K562 (cell line): Measurements from ENCODE around the gene TRPC5OS. TPM values are rescaled to one million over a fixed set of nuclear protein-coding genes. Genes with fewer than 3 reads are reported as not detected.

Source experiments
- ATAC-seq: fragments of 200-7000 bp; cut with Tn5 transposase; 3 replicates; pipeline ENCODE4 v1.9.1; 2020; ENCODE audit warnings: moderate library complexity
- BruUV-seq: library from RNA; stranded (reverse); fragments of 400-500 nt; replicated peaks from 2 replicates; lab custom pipeline; 2021; lab: Mats Ljungman, UMichigan
- CTCF ChIA-PET: fragments of 300-600 bp; formaldehyde crosslinking; extraction: SDS; loops from one replicate; lab custom pipeline; 2021; ENCODE audit warnings: low intra/inter-chr PET ratio; lab: Yijun Ruan, JAX
- POLR2A ChIA-PET: fragments of 300-600, 350-650 bp; sonication (Branson Sonifier 250); formaldehyde crosslinking; extraction: SDS; loops from one replicate; lab custom pipeline; 2021; ENCODE audit warnings: antibody characterized with exemption, inconsistent platforms; lab: Yijun Ruan, JAX
- DNase-seq, 4 experiments: peaks; one replicate each; pipeline versions ENCODE4 v3.0.0 to v3.0.0-alpha.2; 2011 to 2018; ENCODE audit warnings: low spot score in 3 of 4, mixed read lengths in 3 of 4; ENCODE audit errors: extremely low read depth in 1 of 4
- FAIRE-seq: peaks from 2 replicates; lab custom pipeline; 2011; peaks lifted over from hg19 to GRCh38; lab: Jason Lieb, UNC
- H2AFZ ChIP-seq: 2 replicates; pipeline ENCODE4 v1.6.0; 2011; ENCODE audit warnings: low read depth, low read length, control low read depth, inconsistent platforms
- H3K27ac ChIP-seq: fragments of 200-600 bp; 3 replicates; pipeline ENCODE4 v1.8.0; 2011; ENCODE audit warnings: low read depth, mild to moderate bottlenecking, control low read depth, inconsistent platforms, low read length, moderate library complexity, mixed read lengths; ENCODE audit errors: extremely low read depth
- H3K27me3 ChIP-seq, 2 experiments: fragments of 300-600 bp in 1 of 2; 2 replicates in 1 of 2; 3 replicates in 1 of 2; pipeline versions ENCODE4 v1.6.0 to v1.8.0; 2011; ENCODE audit warnings: inconsistent platforms in 2 of 2, low read length in 2 of 2, mild to moderate bottlenecking in 1 of 2, mixed read lengths in 1 of 2, moderate library complexity in 1 of 2; ENCODE audit not compliant: control insufficient read depth in 2 of 2, insufficient read depth in 2 of 2
- H3K36me3 ChIP-seq: fragments of 300-600 bp; 3 replicates; pipeline ENCODE4 v1.8.0; 2011; ENCODE audit warnings: mild to moderate bottlenecking, low read length, inconsistent platforms; ENCODE audit not compliant: control insufficient read depth, insufficient read depth
- H3K4me1 ChIP-seq, 2 experiments: fragments of 200-600 bp in 1 of 2; replicated peaks in 1 of 2; 2 replicates in 1 of 2; 3 replicates in 1 of 2; pipeline versions ENCODE4 v1.5.1 to v1.8.0; 2011; ENCODE audit warnings: inconsistent platforms in 2 of 2, low read length in 2 of 2, mild to moderate bottlenecking in 1 of 2, mixed read lengths in 1 of 2, moderate library complexity in 1 of 2; ENCODE audit not compliant: control insufficient read depth in 2 of 2, insufficient read depth in 2 of 2
- H3K4me2 ChIP-seq: 2 replicates; pipeline ENCODE4 v1.6.1; 2011; ENCODE audit warnings: low read length, control low read depth, inconsistent platforms, mixed read lengths; ENCODE audit not compliant: insufficient read depth
- H3K4me3 ChIP-seq: fragments of 200-600 bp; sonication (generic), shearing (Covaris generic); 2 replicates; pipeline ENCODE4 v1.5.1; 2016; ENCODE audit warnings: control low read depth, inconsistent platforms
- H3K79me2 ChIP-seq: fragments of 200-600 bp; 3 replicates; pipeline ENCODE4 v1.8.0; 2011; ENCODE audit warnings: low read length, inconsistent platforms; ENCODE audit not compliant: control insufficient read depth, insufficient read depth
- H3K9ac ChIP-seq, 2 experiments: 2 replicates each; pipeline versions ENCODE4 v1.6.0 to v1.6.1; 2011; ENCODE audit warnings: low read depth in 2 of 2, low read length in 2 of 2, control low read depth in 1 of 2, inconsistent platforms in 1 of 2, mild to moderate bottlenecking in 1 of 2, mixed read lengths in 1 of 2; ENCODE audit not compliant: insufficient read depth in 1 of 2
- H3K9me1 ChIP-seq: one replicate; pipeline ENCODE4 v1.6.0; 2011; ENCODE audit warnings: inconsistent platforms, mild to moderate bottlenecking, low read length, moderate library complexity; ENCODE audit not compliant: control insufficient read depth, insufficient read depth
- H3K9me3 ChIP-seq: replicated peaks from 2 replicates; pipeline ENCODE4 v1.5.1; 2011; ENCODE audit warnings: low read depth, low read length, inconsistent platforms; ENCODE audit not compliant: control insufficient read depth, insufficient read depth
- H4K20me1 ChIP-seq: replicated peaks from 2 replicates; pipeline ENCODE4 v1.6.1; 2011; ENCODE audit warnings: low read length, inconsistent platforms, mixed read lengths; ENCODE audit not compliant: control insufficient read depth, insufficient read depth
- EWSR1 ChIP-seq: fragments of 450-650 bp; IDR thresholded peaks from 2 replicates; pipeline ENCODE4 v1.6.1; 2018; ENCODE audit warnings: borderline replicate concordance, mild to moderate bottlenecking, low read depth, moderate library complexity; ENCODE audit not compliant: partially characterized antibody
- JUND ChIP-seq, 2 experiments: IDR thresholded peaks; 2 replicates in 1 of 2; 3 replicates in 1 of 2; pipeline ENCODE4 v1.6.1; 2011; ENCODE audit warnings: borderline replicate concordance in 2 of 2, low read depth in 2 of 2, low read length in 2 of 2, improper control_type of control experiment in 1 of 2, missing biosample characterization in 1 of 2, missing genetic modification characterization in 1 of 2, missing genetic modification reagents in 1 of 2
- NR1H2 ChIP-seq: sonication (generic); formaldehyde crosslinking; IDR thresholded peaks from 2 replicates; pipeline ENCODE4 v1.4.0; 2020; ENCODE audit warnings: mild to moderate bottlenecking, missing genetic modification reagents
- NUFIP1 ChIP-seq: fragments of 450-650 bp; IDR thresholded peaks from 2 replicates; pipeline ENCODE4 v1.6.1; 2018; ENCODE audit not compliant: partially characterized antibody
- PHTF2 ChIP-seq: fragments of 250-450 bp; sonication (Bioruptor Pico); IDR thresholded peaks from 2 replicates; pipeline ENCODE4 v1.5.0; 2021; ENCODE audit warnings: mild to moderate bottlenecking
- POLR3A ChIP-seq: IDR thresholded peaks from 2 replicates; pipeline ENCODE4 v1.6.1; 2011; ENCODE audit warnings: borderline replicate concordance, mild to moderate bottlenecking, moderate library complexity; ENCODE audit not compliant: insufficient read length, insufficient read depth; ENCODE audit errors: extremely low read depth
- SIN3B ChIP-seq: fragments of 450-650 bp; IDR thresholded peaks from 2 replicates; pipeline ENCODE4 v1.6.1; 2017; ENCODE audit warnings: low read depth, mild to moderate bottlenecking, moderate library complexity
- TEAD2 ChIP-seq: fragments of 450-650 bp; IDR thresholded peaks from 2 replicates; pipeline ENCODE4 v1.6.1; 2016; ENCODE audit warnings: missing genetic modification characterization, control low read depth, missing compliant biosample characterization
- ZBTB1 ChIP-seq: sonication (generic); formaldehyde crosslinking; IDR thresholded peaks from 2 replicates; pipeline ENCODE4 v1.8.1; 2023; ENCODE audit warnings: missing genetic modification reagents, low read depth, mild to moderate bottlenecking, borderline replicate concordance
- ZNF3 ChIP-seq: fragments of 250-450 bp; sonication (Bioruptor Pico); IDR thresholded peaks from 2 replicates; pipeline ENCODE4 v1.5.0; 2021; ENCODE audit warnings: mild to moderate bottlenecking, moderate library complexity
- WGBS: fragments of 100-300 bp; shearing (Covaris generic); methylation state at CpG from one replicate; pipeline ENCODE4 v1.1.6; 2016; ENCODE audit warnings: low coverage, mixed read lengths; ENCODE audit not compliant: insufficient coverage; ENCODE audit errors: missing lambda C conversion rate; 5-methylcytosine and 5-hydroxymethylcytosine counted together
- in situ Hi-C: fragments of 300-500 bp; cut with MboI; formaldehyde crosslinking; loops from 4 replicates; pipeline ENCODE4 v1.15.0; 2018; ENCODE audit warnings: inconsistent platforms, mixed read lengths
- intact Hi-C: fragments of 100-400 bp; cut with micrococcal nuclease; formaldehyde crosslinking; loops from 2 replicates; pipeline ENCODE4 v1.14.2; 2022
- polyA plus RNA-seq, 8 experiments: library from polyadenylated mRNA; depleted of rRNA in 4 of 8; stranded (reverse) in 5 of 8; unstranded in 3 of 8; fragments of >200 nt; fragmentation: Nextera tagmentation in 2 of 8; fragmentation: Illumina TruSeq in 1 of 8; extraction: Ambion mirVana in 2 of 8; extraction: Trizol in 1 of 8; gene quantifications; 2 replicates each; pipeline versions ENCODE4 v1.2.1 to v1.2.3, GENCODE V29; 2011 to 2014; ENCODE audit warnings: inconsistent platforms in 1 of 8, missing spikeins in 1 of 8
- total RNA-seq, 7 experiments: library from RNA; depleted of rRNA in 6 of 7; stranded (reverse); fragments of >200 nt in 6 of 7; fragmentation: Illumina TruSeq in 2 of 7; extraction: Trizol in 2 of 7; gene quantifications; 2 replicates each; pipeline versions ENCODE4 v1.2.1 to v1.2.3, GENCODE V29; 2011 to 2021; ENCODE audit warnings: low replicate concordance in 1 of 7
- TF ChIP-seq, protein P1 (sequence below): fragments of 250-450 bp; sonication (Bioruptor Pico); IDR thresholded peaks from 2 replicates; pipeline ENCODE4 v1.5.0; 2022; ENCODE audit warnings: mild to moderate bottlenecking
- TF ChIP-seq, protein P2 (sequence below): fragments of 250-450 bp; sonication (Bioruptor Pico); IDR thresholded peaks from 2 replicates; pipeline ENCODE4 v1.5.0; 2021; ENCODE audit warnings: mild to moderate bottlenecking, borderline replicate concordance
- TF ChIP-seq, protein P3 (sequence below): sonication (generic); formaldehyde crosslinking; IDR thresholded peaks from 2 replicates; pipeline ENCODE4 v1.8.0; 2023; ENCODE audit warnings: mild to moderate bottlenecking, missing genetic modification reagents

TRPC5OS gene
- total and polyA plus RNA-seq, 9 of the 15 experiments (the other 6 are each of a cell fraction or from before 2014, with no cell fraction given), result not detected

DNA sequence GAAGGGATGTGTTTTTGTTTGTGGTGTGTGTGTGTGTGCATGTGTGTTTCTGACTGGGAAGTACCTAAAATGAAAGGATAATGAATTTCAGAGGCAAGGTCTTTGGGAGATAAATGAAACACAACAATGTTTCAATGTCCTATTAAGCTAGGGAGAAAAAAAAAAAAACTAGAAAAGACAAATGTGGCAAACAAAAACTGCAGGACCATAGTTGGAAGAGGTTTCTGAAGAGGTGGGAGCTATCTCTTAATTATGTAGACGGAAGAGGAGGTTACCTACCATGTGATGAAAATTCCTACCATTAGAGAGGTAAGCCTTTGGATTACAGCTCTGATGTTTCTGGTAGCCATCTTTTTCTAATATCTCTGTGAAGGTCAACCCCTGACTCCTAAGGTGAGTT is at the start of gene TRPC5OS (continued):
- TF ChIP-seq, protein P1, sequence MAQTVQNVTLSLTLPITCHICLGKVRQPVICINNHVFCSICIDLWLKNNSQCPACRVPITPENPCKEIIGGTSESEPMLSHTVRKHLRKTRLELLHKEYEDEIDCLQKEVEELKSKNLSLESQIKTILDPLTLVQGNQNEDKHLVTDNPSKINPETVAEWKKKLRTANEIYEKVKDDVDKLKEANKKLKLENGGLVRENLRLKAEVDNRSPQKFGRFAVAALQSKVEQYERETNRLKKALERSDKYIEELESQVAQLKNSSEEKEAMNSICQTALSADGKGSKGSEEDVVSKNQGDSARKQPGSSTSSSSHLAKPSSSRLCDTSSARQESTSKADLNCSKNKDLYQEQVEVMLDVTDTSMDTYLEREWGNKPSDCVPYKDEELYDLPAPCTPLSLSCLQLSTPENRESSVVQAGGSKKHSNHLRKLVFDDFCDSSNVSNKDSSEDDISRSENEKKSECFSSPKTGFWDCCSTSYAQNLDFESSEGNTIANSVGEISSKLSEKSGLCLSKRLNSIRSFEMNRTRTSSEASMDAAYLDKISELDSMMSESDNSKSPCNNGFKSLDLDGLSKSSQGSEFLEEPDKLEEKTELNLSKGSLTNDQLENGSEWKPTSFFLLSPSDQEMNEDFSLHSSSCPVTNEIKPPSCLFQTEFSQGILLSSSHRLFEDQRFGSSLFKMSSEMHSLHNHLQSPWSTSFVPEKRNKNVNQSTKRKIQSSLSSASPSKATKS (CRISPR knock-in tag), result no peak
- TF ChIP-seq TEAD2 (tag) (no peak), POLR3A (no peak)
- TF ChIP-seq, protein P2, sequence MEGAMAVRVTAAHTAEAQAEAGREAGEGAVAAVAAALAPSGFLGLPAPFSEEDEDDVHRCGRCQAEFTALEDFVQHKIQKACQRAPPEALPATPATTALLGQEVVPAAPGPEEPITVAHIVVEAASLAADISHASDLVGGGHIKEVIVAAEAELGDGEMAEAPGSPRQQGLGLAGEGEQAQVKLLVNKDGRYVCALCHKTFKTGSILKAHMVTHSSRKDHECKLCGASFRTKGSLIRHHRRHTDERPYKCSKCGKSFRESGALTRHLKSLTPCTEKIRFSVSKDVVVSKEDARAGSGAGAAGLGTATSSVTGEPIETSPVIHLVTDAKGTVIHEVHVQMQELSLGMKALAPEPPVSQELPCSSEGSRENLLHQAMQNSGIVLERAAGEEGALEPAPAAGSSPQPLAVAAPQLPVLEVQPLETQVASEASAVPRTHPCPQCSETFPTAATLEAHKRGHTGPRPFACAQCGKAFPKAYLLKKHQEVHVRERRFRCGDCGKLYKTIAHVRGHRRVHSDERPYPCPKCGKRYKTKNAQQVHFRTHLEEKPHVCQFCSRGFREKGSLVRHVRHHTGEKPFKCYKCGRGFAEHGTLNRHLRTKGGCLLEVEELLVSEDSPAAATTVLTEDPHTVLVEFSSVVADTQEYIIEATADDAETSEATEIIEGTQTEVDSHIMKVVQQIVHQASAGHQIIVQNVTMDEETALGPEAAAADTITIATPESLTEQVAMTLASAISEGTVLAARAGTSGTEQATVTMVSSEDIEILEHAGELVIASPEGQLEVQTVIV (CRISPR knock-in tag), result no peak

DNA sequence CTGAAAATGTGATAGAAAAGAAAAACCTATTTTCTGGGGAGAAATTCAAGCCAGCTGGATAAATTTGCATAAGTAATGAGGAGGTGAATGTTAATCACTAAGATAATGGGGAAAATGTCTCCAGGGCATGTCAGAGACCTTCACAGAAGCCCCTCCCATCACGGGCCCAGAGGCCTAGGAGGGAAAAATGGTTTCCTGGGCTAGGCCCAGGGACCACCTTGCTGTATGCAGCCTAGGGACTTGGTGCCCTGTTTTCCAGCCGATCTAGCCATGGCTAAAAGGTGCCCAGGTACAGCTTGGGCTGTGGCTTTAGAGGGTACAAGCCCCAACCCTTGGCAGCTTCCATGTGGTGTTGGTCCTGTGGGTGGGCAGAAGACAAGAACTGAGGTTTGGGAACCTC is 46.6 kb upstream of the TRPC5OS start:
- Histone ChIP-seq H2AFZ (no peak overlapping the region), H3K79me2 (no peaks in the 10 kb centered on the region), H3K36me3 (no peaks in the 10 kb centered on the region), H4K20me1 (no peaks in the 10 kb centered on the region), H3K27me3 (no peaks in the 10 kb centered on the region), H3K9ac (no peak overlapping the region), H3K9me3 (no peaks in the 10 kb centered on the region), H3K4me3 (no peak overlapping the region), H3K4me2 (no peak overlapping the region), H3K4me1 (no peaks in the 10 kb centered on the region), H3K9me1 (no peaks in the 10 kb centered on the region), H3K27ac (no peak overlapping the region)
- in situ Hi-C loops, result no loop called here
- 0% methylated on average over 2 of the region's 2 CpGs for WGBS
- no TSS peak for BruUV-seq
- ATAC-seq (no peak), DNase-seq (no peak), FAIRE-seq (no peak)
- intact Hi-C loops, result no loop called here
- CTCF ChIA-PET, result no interaction called here
- POLR2A ChIA-PET, result no interaction called here
- TF ChIP-seq, protein P3, sequence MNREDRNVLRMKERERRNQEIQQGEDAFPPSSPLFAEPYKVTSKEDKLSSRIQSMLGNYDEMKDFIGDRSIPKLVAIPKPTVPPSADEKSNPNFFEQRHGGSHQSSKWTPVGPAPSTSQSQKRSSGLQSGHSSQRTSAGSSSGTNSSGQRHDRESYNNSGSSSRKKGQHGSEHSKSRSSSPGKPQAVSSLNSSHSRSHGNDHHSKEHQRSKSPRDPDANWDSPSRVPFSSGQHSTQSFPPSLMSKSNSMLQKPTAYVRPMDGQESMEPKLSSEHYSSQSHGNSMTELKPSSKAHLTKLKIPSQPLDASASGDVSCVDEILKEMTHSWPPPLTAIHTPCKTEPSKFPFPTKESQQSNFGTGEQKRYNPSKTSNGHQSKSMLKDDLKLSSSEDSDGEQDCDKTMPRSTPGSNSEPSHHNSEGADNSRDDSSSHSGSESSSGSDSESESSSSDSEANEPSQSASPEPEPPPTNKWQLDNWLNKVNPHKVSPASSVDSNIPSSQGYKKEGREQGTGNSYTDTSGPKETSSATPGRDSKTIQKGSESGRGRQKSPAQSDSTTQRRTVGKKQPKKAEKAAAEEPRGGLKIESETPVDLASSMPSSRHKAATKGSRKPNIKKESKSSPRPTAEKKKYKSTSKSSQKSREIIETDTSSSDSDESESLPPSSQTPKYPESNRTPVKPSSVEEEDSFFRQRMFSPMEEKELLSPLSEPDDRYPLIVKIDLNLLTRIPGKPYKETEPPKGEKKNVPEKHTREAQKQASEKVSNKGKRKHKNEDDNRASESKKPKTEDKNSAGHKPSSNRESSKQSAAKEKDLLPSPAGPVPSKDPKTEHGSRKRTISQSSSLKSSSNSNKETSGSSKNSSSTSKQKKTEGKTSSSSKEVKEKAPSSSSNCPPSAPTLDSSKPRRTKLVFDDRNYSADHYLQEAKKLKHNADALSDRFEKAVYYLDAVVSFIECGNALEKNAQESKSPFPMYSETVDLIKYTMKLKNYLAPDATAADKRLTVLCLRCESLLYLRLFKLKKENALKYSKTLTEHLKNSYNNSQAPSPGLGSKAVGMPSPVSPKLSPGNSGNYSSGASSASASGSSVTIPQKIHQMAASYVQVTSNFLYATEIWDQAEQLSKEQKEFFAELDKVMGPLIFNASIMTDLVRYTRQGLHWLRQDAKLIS, result no peak
- TF ChIP-seq NUFIP1, result no peak
- TF ChIP-seq NR1H2 (CRISPR knock-in tag), result no peak
- TF ChIP-seq ZBTB1 (CRISPR knock-in tag), result no peak
- no peak for TF ChIP-seq EWSR1
- no peak for TF ChIP-seq ZNF3
- TF ChIP-seq PHTF2 (CRISPR knock-in tag), result no peak
- TF ChIP-seq SIN3B, result no peak
- no peak for TF ChIP-seq JUND (IDR thresholded peaks at IDR 0.05; ENCODE audit: borderline replicate concordance, low read depth, low read length)
- no peak for TF ChIP-seq JUND (tag; IDR thresholded peaks at IDR 0.05; ENCODE audit: borderline replicate concordance, low read depth, low read length)
